Panc1 (cell line): ENCODE data around the gene CREB1. TPM values are rescaled to one million over a fixed set of nuclear protein-coding genes. Genes with fewer than 3 reads are reported as not detected.

Source experiments
- ATAC-seq: fragments of 200-7000 bp; cut with Tn5 transposase; 2 replicates; pipeline ENCODE4 v1.9.1; 2020; ENCODE audit warnings: mild to moderate bottlenecking, moderate library complexity
- BruUV-seq: library from RNA; stranded (reverse); fragments of 400-500 nt; replicated peaks from 2 replicates; lab custom pipeline; 2021; lab: Mats Ljungman, UMichigan
- CTCF ChIA-PET: fragments of 300-600 bp; sonication (Branson Sonifier 250); formaldehyde crosslinking; loops from one replicate; lab custom pipeline; 2022; ENCODE audit warnings: antibody characterized with exemption; lab: Charles Lee
- POLR2A ChIA-PET: fragments of 300-600 bp; sonication (Branson Sonifier 250); formaldehyde crosslinking; loops from one replicate; lab custom pipeline; 2022; ENCODE audit warnings: antibody characterized with exemption; lab: Charles Lee
- DNase-seq: peaks from one replicate; pipeline ENCODE4 v3.0.0-alpha.2; 2010; ENCODE audit warnings: low read depth, low spot score
- H3K27ac ChIP-seq: 2 replicates; pipeline ENCODE4 v1.5.1; 2011; ENCODE audit warnings: mild to moderate bottlenecking, low read length, inconsistent platforms
- H3K27me3 ChIP-seq: fragments of 200-500 bp; sonication (Bioruptor generic); 2 replicates; pipeline ENCODE4 v1.6.0; 2014; ENCODE audit warnings: low read length, inconsistent platforms; ENCODE audit not compliant: control insufficient read depth, insufficient read depth
- H3K36me3 ChIP-seq: fragments of 200-500 bp; sonication (Bioruptor generic); 2 replicates; pipeline ENCODE4 v1.5.1; 2014; ENCODE audit warnings: inconsistent platforms, mild to moderate bottlenecking, low read length, moderate library complexity; ENCODE audit not compliant: control insufficient read depth, insufficient read depth
- H3K4me1 ChIP-seq: 2 replicates; pipeline ENCODE4 v1.5.1; 2011; ENCODE audit warnings: inconsistent platforms, mild to moderate bottlenecking, low read length, moderate library complexity; ENCODE audit not compliant: control insufficient read depth, insufficient read depth
- H3K4me3 ChIP-seq, 2 experiments: 2 replicates each; pipeline ENCODE4 v1.5.1; 2011 to 2012; ENCODE audit warnings: low read depth in 2 of 2, low read length in 2 of 2, mild to moderate bottlenecking in 2 of 2, inconsistent platforms in 1 of 2, moderate library complexity in 1 of 2
- H3K9me3 ChIP-seq: fragments of 200-500 bp; sonication (Bioruptor generic); 2 replicates; pipeline ENCODE4 v1.5.1; 2014; ENCODE audit warnings: low read depth, mild to moderate bottlenecking, inconsistent platforms, low read length, moderate library complexity; ENCODE audit not compliant: control insufficient read depth, insufficient read depth
- POLR2AphosphoS5 ChIP-seq: IDR thresholded peaks from 2 replicates; pipeline ENCODE4 v1.6.1; 2012; ENCODE audit warnings: mild to moderate bottlenecking, low read depth, low read length, moderate library complexity
- SIN3A ChIP-seq: IDR thresholded peaks from 2 replicates; pipeline ENCODE4 v1.6.1; 2012; ENCODE audit warnings: low read depth, mild to moderate bottlenecking, low read length, moderate library complexity, borderline replicate concordance; ENCODE audit not compliant: insufficient read depth
- TCF7L2 ChIP-seq: IDR thresholded peaks from 2 replicates; pipeline ENCODE4 v1.6.1; 2011; ENCODE audit warnings: mild to moderate bottlenecking, low read depth, low read length, inconsistent platforms
- in situ Hi-C: cut with HindIII; loops from 2 replicates; pipeline ENCODE4 v1.10.0; 2016; ENCODE audit warnings: low sequenced_read_pairs, low pct_unique_long_range_greater_than_20kb
- intact Hi-C: fragments of 100-400 bp; cut with micrococcal nuclease; formaldehyde crosslinking; loops from one replicate; pipeline ENCODE4 v1.10.0; 2022; ENCODE audit not compliant: unreplicated experiment
- total RNA-seq: library from RNA; stranded (reverse); gene quantifications from one replicate; pipeline ENCODE4 v1.2.1, GENCODE V29; 2021; ENCODE audit not compliant: unreplicated experiment
- TF ChIP-seq, protein P1 (sequence below): fragments of 450-650 bp; IDR thresholded peaks from 2 replicates; pipeline ENCODE4 v1.5.1; 2017; ENCODE audit warnings: mild to moderate bottlenecking
- TF ChIP-seq, protein P2 (sequence below), 2 experiments: IDR thresholded peaks; 2 replicates each; pipeline ENCODE4 v1.6.1; 2011 to 2012; ENCODE audit warnings: low read depth in 2 of 2, control low read depth in 1 of 2, low read length in 1 of 2, mild to moderate bottlenecking in 1 of 2, moderate library complexity in 1 of 2; ENCODE audit not compliant: insufficient read depth in 1 of 2

Gene CREB1
- total RNA-seq, 1 experiment from 2014 or later, result 31.1 TPM

DNA sequence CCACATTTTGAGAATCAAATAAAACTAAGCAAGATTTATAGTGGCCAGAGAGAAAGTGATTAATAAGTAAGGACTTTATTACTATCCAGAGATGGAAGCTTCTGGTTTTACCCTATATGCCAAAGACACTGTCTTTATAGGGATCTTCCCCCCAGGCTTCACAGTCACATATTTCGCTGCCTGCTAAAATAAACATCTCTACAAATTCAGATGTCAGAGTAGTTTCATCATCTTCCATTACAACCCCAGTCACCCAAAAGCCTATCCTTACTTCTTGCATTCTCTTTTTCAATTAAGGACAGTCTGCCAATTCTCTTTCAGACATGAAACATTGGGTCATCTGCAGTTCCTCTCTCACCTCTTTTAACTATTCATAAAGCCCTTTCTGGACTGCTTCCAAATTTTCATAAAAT, 28.3 kb downstream of the CREB1 start:
- intact Hi-C loops, result no loop called here
- Histone ChIP-seq H3K27me3 (no peaks in the 10 kb centered on the region), H3K36me3 (peaks cover 9% of the 10 kb centered on the region), H3K27ac (peak overlapping the region; percentile 58; the same call in 1 of the 2 replicates), H3K4me3 (no peak overlapping the region), H3K9me3 (no peaks in the 10 kb centered on the region), H3K4me1 (peaks cover 6% of the 10 kb centered on the region; the same call in 1 of the 2 replicates)
- ChIA-PET CTCF (no interaction called here), POLR2A (no interaction called here)
- TF ChIP-seq, protein P1, sequence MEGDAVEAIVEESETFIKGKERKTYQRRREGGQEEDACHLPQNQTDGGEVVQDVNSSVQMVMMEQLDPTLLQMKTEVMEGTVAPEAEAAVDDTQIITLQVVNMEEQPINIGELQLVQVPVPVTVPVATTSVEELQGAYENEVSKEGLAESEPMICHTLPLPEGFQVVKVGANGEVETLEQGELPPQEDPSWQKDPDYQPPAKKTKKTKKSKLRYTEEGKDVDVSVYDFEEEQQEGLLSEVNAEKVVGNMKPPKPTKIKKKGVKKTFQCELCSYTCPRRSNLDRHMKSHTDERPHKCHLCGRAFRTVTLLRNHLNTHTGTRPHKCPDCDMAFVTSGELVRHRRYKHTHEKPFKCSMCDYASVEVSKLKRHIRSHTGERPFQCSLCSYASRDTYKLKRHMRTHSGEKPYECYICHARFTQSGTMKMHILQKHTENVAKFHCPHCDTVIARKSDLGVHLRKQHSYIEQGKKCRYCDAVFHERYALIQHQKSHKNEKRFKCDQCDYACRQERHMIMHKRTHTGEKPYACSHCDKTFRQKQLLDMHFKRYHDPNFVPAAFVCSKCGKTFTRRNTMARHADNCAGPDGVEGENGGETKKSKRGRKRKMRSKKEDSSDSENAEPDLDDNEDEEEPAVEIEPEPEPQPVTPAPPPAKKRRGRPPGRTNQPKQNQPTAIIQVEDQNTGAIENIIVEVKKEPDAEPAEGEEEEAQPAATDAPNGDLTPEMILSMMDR, result no peak
- no peak for ATAC-seq
- no TSS peak for BruUV-seq
- no peak for DNase-seq
- in situ Hi-C loops, result no loop called here

DNA sequence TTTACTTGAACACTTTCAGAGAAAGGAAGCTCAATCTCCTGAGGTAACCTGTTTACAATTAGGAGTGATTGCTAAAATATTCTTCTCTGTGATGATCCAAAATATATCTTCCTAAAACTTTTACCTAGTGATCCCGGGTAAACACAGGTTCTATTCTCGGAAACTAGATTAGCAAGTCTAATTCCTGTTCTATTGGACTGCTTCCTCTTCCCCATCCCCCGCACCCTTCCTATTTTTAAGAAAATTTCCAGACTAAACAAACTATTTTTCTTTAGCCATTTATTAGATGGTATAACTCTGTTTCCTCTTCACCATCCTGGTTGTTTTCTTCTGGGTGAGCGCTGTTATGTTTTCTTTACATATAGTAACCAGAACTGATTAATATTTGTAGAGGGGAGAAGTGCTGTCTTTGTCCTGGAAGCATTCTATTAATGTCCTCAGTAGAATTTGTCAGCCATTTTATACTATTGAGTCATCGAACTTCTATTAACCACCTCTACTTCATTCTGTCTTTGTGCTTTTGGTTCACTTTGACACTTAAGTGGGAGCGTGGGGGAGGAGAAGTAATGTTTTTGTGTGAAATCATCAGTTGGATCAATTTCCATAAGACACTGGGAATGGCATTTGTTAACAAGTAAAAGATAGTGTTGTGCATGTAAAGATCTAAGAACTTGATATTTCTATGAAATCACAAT, 31.8 kb downstream of the CREB1 start:
- Histone ChIP-seq H3K9me3 (no peaks in the 10 kb centered on the region), H3K4me1 (peaks cover 6% of the 10 kb centered on the region; the same call in 1 of the 2 replicates), H3K4me3 (no peak overlapping the region), H3K36me3 (peaks cover 9% of the 10 kb centered on the region), H3K27ac (no peak overlapping the region), H3K27me3 (no peaks in the 10 kb centered on the region)
- POLR2A ChIA-PET, result interaction anchor here (0.6 kb wide), 1 partner anchor 15 kb away, joined by 4 read pairs; no protein-coding TSS in a partner anchor
- no peak for ATAC-seq
- in situ Hi-C loops, result no loop called here
- CTCF ChIA-PET, result interaction anchor here (0.6 kb wide), 1 partner anchor 35 kb away, joined by 3 read pairs; no protein-coding TSS in a partner anchor
- TF ChIP-seq SIN3A, result no peak
- TF ChIP-seq POLR2AphosphoS5, result no peak
- TF ChIP-seq, protein P1, result no peak
- TF ChIP-seq, protein P2, sequence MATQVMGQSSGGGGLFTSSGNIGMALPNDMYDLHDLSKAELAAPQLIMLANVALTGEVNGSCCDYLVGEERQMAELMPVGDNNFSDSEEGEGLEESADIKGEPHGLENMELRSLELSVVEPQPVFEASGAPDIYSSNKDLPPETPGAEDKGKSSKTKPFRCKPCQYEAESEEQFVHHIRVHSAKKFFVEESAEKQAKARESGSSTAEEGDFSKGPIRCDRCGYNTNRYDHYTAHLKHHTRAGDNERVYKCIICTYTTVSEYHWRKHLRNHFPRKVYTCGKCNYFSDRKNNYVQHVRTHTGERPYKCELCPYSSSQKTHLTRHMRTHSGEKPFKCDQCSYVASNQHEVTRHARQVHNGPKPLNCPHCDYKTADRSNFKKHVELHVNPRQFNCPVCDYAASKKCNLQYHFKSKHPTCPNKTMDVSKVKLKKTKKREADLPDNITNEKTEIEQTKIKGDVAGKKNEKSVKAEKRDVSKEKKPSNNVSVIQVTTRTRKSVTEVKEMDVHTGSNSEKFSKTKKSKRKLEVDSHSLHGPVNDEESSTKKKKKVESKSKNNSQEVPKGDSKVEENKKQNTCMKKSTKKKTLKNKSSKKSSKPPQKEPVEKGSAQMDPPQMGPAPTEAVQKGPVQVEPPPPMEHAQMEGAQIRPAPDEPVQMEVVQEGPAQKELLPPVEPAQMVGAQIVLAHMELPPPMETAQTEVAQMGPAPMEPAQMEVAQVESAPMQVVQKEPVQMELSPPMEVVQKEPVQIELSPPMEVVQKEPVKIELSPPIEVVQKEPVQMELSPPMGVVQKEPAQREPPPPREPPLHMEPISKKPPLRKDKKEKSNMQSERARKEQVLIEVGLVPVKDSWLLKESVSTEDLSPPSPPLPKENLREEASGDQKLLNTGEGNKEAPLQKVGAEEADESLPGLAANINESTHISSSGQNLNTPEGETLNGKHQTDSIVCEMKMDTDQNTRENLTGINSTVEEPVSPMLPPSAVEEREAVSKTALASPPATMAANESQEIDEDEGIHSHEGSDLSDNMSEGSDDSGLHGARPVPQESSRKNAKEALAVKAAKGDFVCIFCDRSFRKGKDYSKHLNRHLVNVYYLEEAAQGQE (IDR thresholded peaks at IDR 0.05; ENCODE audit: insufficient read depth in 1 of 2, low read depth in 2 of 2, low read length in 1 of 2), result no peak
- TF ChIP-seq TCF7L2, result no peak
- intact Hi-C loops, result no loop called here
- DNase-seq, result no peak
- BruUV-seq, result no TSS peak
